ENCODE data around the gene DCAF16.

- no peak for TF ChIP-seq CTCF (IDR thresholded peaks at IDR 0.05; ENCODE audit: low read depth, low read length)
- TF ChIP-seq EZH2phosphoT487 (IDR thresholded peaks at IDR 0.05; ENCODE audit: low read depth) = no peak
Measured at GRCh38 chr4:17812801-17813200, 2.2 kb upstream of the DCAF16 start.

All from OCI-LY3 (cell line).